ENCODE data around the gene TADA2B. TPM values are rescaled to one million over a fixed set of nuclear protein-coding genes. Genes with fewer than 3 reads are reported as not detected.
"Not testable (repeated sequence)": the region's sequence is repeated elsewhere in the genome, so short reads cannot be mapped to it uniquely, and the experiment has no call there.

The TADA2B gene
- total RNA-seq, 2 donors from 2014 or later, result 17.3 to 17.5 TPM

DNA sequence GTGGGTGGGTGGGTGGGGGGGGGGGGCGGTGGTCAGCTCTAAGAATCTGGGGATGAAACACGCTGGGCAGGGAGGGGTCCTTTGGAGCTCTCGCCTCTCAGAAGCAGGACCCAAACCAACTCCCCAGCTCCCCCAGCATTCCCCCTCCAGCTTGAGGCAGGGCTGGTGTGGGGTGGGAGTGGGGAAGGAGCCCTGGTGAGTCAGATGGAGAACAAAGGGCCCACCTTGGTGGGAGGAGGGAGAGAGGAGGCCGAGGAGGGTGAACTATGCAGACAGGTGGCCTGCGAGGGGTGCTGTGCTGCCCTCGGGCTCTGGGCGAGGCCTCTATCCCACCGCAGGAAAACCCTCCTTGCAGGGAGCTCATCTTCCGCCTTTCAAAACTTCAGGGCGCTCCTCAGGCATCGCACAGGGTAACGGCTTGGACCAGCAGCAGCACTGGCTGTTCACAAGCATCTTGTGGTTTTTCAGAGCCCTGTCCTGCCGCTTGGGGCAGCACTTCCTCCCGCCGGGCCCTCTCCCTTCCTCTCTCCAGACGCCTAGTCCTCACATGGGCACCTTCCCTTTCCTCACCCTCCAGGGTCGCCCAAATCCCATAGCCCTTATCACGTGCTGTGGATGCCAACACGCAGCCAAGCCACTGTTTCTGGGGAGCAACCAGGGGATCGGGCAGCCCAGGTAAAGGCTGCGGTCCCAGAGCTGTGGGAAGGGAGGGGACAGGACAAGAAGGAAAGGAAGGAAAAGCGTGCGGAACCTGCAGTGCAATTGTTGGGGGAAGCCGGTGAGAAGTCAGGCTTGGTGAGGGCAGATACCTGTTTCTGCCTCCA, 58.7 kb downstream of the TADA2B start:
- DNase-seq, result peak; percentile 94
- no peak overlapping the region for H3K27ac Mint-ChIP-seq
- WGBS, 2 experiments (ENCODE audit: insufficient coverage in 1 of 2, insufficient read length in 1 of 2), result 21 to 35% methylated on average over 10 to 21 of the region's 24 CpGs
- H3K4me1 Mint-ChIP-seq, result peaks cover 5% of the 10 kb centered on the region
- Histone ChIP-seq H3K4me3 (ENCODE audit: low read length) (no peak overlapping the region), H3K4me1 (ENCODE audit: control insufficient read depth, insufficient read depth, low read length) (no peaks in the 10 kb centered on the region), H3K27ac (ENCODE audit: low read depth, low read length) (no peak overlapping the region), H3K9ac (ENCODE audit: extremely low read depth, low read length, poor library complexity, severe bottlenecking) (no peak overlapping the region), H3K9me3 (ENCODE audit: control insufficient read depth, low read length) (no peaks in the 10 kb centered on the region), H3K27me3 (ENCODE audit: control insufficient read depth, insufficient read depth, low read length, poor library complexity, severe bottlenecking) (peaks cover 48% of the 10 kb centered on the region), H3K36me3 (ENCODE audit: control insufficient read depth, insufficient read depth, low read length) (no peaks in the 10 kb centered on the region)
- H3K27me3 Mint-ChIP-seq (ENCODE audit: insufficient read depth), result peaks cover 64% of the 10 kb centered on the region
- peak overlapping the region; percentile 73 for H3K4me3 Mint-ChIP-seq
- no peaks in the 10 kb centered on the region for H3K9me3 Mint-ChIP-seq
- no peaks in the 10 kb centered on the region for H3K36me3 Mint-ChIP-seq (ENCODE audit: low read depth)
- TF ChIP-seq, protein P1, sequence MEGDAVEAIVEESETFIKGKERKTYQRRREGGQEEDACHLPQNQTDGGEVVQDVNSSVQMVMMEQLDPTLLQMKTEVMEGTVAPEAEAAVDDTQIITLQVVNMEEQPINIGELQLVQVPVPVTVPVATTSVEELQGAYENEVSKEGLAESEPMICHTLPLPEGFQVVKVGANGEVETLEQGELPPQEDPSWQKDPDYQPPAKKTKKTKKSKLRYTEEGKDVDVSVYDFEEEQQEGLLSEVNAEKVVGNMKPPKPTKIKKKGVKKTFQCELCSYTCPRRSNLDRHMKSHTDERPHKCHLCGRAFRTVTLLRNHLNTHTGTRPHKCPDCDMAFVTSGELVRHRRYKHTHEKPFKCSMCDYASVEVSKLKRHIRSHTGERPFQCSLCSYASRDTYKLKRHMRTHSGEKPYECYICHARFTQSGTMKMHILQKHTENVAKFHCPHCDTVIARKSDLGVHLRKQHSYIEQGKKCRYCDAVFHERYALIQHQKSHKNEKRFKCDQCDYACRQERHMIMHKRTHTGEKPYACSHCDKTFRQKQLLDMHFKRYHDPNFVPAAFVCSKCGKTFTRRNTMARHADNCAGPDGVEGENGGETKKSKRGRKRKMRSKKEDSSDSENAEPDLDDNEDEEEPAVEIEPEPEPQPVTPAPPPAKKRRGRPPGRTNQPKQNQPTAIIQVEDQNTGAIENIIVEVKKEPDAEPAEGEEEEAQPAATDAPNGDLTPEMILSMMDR (conservative IDR thresholded peaks at IDR 0.05), result peak; percentile 85

DNA sequence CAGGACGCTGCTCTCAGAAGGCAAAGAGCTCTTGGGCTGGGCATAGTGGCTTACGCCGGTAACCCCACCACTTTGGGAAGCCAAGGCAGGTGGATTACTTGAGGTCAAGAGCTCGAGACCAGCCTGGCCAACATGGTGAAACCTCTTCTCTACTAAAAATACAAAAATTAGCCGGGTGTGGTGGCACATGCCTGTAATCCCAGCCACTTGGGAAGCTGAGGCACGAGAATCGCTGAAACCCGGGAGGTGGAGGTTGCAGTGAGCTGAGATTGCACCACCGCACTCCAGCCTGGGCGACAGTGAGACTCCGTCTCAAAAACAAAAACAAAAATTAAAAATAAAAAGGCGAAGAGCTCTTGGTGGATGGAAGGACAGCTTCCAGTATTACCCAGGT, 59.3 kb downstream of the TADA2B start:
- not testable (repeated sequence) for H3K27ac ChIP-seq (ENCODE audit: low read depth, low read length); DNase-seq; H3K9me3 ChIP-seq (ENCODE audit: control insufficient read depth, low read length); H3K27ac Mint-ChIP-seq; H3K4me1 ChIP-seq (ENCODE audit: control insufficient read depth, insufficient read depth, low read length); H3K4me1 Mint-ChIP-seq; H3K36me3 Mint-ChIP-seq (ENCODE audit: low read depth); H3K9me3 Mint-ChIP-seq; H3K9ac ChIP-seq (ENCODE audit: extremely low read depth, low read length, poor library complexity, severe bottlenecking); H3K36me3 ChIP-seq (ENCODE audit: control insufficient read depth, insufficient read depth, low read length)
- Histone ChIP-seq H3K4me3 (ENCODE audit: low read length) (peak overlapping the region; percentile 84), H3K27me3 (ENCODE audit: control insufficient read depth, insufficient read depth, low read length, poor library complexity, severe bottlenecking) (peaks cover 42% of the 10 kb centered on the region)
- peaks cover 62% of the 10 kb centered on the region for H3K27me3 Mint-ChIP-seq (ENCODE audit: insufficient read depth)
- WGBS, 2 experiments (ENCODE audit: insufficient coverage in 1 of 2, insufficient read length in 1 of 2), result 79% methylated on average over 9 to 12 of the region's 12 CpGs
- peak overlapping the region; percentile 73 for H3K4me3 Mint-ChIP-seq

DNA sequence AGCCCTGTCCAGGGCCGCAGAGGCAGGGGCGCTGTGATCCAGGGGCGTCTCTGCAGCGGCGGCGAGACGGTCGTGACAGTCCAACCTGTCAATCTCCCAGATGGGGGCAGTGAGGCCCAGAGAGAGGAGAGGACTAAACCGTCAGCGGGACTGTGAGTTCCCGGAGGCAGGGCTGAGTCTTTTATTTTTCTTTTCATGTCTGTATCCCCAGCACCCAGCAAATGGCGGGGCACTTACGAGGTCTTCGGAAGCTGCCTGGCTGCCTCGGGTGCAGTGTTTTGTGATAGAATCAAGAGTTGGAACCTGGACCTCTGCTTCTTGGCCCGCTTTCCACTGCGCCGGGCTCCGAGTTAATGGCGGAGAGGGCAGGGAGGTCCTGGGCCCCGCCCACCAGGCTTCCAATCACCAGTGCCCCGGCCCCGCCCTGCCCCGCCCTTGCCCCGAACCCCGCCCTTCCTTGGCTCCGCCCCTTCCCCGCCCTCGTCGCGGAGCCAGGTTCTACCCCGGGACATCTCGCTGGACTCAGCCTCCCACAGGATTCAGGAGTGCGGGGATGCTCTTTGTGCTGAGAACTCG, 59.9 kb downstream of the TADA2B start:
- 3 to 8% methylated on average over 17 to 35 of the region's 35 CpGs for WGBS, 2 experiments (ENCODE audit: insufficient coverage in 1 of 2, insufficient read length in 1 of 2)

More for the DNA sequence above, 59.9 kb downstream of the TADA2B start:
- no peaks in the 10 kb centered on the region for H3K9me3 Mint-ChIP-seq
- H3K4me1 Mint-ChIP-seq, result peaks cover 5% of the 10 kb centered on the region
- Histone ChIP-seq H3K9ac (ENCODE audit: extremely low read depth, low read length, poor library complexity, severe bottlenecking) (peak overlapping the region; percentile 27), H3K27ac (ENCODE audit: low read depth, low read length) (no peak overlapping the region), H3K36me3 (ENCODE audit: control insufficient read depth, insufficient read depth, low read length) (no peaks in the 10 kb centered on the region), H3K4me1 (ENCODE audit: control insufficient read depth, insufficient read depth, low read length) (no peaks in the 10 kb centered on the region), H3K9me3 (ENCODE audit: control insufficient read depth, low read length) (no peaks in the 10 kb centered on the region), H3K4me3 (ENCODE audit: low read length) (peak overlapping the region; percentile 84), H3K27me3 (ENCODE audit: control insufficient read depth, insufficient read depth, low read length, poor library complexity, severe bottlenecking) (peaks cover 35% of the 10 kb centered on the region)
- H3K36me3 Mint-ChIP-seq (ENCODE audit: low read depth), result no peaks in the 10 kb centered on the region
- H3K4me3 Mint-ChIP-seq, result peak overlapping the region; percentile 73
- peak; percentile 96 for DNase-seq
- TF ChIP-seq, protein P1 (conservative IDR thresholded peaks at IDR 0.05), result no peak
- peak overlapping the region; percentile 83 for H3K27ac Mint-ChIP-seq
- H3K27me3 Mint-ChIP-seq (ENCODE audit: insufficient read depth), result peaks cover 56% of the 10 kb centered on the region
